A375 (cell line): ENCODE results near the gene GJA4. TPM values are rescaled to one million over a fixed set of nuclear protein-coding genes. Genes with fewer than 3 reads are reported as not detected.

ENCODE experiments used
- total RNA-seq: library from RNA; depleted of rRNA; stranded (reverse); fragments of >200 nt; shearing (Covaris generic); gene quantifications from 2 replicates; pipeline ENCODE4 v1.2.3, GENCODE V29; 2014; rRNA removed

Gene GJA4
- total RNA-seq = not detected in 2 replicates

DNA sequence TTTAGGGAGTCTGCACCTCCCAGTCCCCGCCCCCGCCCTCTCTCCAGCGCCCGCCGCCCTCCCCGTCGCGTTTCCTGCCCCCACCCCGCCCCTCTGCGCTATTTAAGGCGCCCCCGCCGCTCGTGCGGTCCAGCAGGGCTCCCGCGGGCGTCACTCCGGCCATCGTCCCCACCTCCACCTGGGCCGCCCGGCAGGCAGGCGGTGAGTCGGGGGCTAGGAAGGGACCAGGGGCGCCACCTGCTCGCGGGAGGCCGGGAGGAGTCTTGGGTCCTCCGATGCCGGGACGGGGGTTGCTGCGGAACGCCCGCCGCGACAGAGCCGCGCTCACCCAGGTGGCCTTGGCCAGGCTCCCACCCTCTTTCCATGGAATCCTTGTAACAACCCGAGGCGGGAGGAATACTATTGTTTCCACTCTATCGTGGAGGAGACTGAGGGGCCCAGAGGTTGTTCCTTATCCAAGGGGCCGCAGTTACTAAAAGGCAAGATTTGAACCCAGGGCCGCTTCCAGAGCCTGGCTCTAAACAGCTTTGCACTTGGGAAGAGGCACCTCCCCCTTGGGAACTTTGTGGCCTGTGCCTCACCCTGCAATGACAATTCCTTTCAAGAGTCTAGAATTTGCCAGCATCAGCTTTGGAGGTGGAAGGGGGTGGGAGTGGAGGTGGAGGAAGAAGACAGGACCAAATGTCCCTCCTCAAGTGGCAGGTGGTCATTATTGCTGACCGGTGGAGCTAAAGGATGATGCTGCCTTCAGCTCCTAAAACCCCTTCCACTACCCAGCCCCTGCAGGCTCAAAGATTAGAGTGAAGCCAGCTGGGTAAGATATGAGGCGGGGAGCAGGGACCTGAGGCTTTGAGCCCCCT lies at the start of gene GJA4:
GJA4 (plus strand) TSS at position 132 of the 860 bp plus-strand sequence. CDS start 1,215 bp downstream, outside the sequence.

GRCh38 chr1:34754964-34755637 lies 37.7 kb upstream of the GJA4 start, which contains the start of gene GJB5:
Gene GJB5, plus strand, starts transcription at chr1:34755047. Its CDS starts 2,284 bp downstream, at chr1:34757331.

DNA sequence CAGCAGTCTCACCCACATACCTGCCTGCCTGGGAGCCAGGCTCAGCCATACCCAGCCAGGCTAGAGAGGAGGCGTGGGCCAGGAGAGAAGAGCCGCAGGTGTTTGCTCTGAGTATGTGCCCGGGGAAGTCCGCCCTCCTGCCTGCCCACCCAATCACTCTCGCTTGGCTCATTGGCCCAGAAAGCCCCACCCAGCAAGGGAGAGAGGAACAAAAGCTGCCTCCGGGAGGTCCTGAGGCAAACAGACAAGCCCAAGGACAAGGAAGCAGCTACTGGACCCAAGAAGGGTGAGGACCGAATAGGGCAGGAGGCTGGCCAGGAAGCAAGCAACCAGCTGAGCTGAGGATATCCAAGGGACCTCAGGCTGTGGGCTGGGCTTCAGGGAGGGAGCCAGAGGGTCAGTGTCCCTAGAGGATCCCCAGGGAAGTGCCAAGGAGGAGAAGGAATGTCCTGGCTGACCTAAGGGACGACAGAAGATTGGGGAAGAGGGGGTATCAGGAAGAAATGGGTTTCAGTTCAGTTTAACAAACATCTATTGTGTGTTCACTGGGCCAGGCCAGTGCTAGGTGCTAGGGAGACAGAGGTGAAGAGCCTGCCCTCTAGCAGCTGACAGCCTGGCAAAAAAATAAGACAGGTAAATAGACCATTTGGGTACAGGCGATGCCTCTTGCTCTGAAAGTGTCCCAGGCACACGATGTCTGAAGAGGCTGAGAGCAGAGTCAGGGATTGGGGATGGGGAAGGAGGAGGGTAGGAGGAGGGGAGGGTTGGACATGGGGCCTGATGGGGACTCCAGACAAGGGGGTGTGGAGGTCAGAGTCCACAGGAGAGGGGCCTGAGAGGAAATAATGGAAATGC lies 33.1 kb upstream of the GJA4 start, which contains the start of gene GJB4:
GJB4 (plus strand) TSS at position 238 of the 855 bp plus-strand sequence. CDS start 1,515 bp downstream, outside the sequence.

DNA sequence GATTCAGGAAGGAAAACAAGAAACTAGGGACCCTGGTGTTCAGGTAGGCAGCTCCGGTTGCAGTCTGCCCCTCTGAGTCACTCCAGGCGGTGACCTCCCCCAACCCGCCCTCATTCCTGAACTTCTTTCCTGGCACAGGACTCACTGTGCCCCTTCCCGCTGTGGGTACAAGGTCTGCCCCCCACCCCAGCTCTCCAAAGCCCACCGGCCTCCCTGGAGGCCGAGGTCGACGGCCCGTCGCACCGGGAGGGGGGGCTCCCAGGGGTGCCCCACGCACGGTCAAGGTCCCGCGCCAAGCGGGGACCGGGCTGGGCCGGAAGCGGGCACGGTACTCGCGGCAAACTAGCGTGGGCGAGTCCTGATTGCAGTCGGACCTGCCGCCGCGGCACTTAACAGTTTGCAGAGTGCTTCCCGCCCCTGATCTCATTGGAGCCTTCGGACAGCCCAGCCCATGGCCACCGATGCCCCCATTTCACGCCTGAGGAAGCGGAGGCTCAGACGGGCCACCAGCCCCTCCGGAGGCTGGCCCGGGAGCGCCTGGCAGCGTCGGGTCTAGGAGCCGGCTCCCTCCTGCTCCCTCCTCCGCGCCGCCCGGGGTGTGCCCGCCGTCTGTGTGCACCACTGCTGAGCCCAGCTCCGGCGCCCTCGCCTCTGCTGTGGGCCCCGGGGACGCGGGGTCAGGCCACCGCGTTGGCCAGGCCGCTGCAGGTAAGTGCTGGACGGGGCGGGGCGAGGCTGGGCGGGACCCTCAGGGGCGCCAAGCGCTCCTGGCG lies 11.5 kb upstream of the GJA4 start, which contains the start of gene GJB3:
GJB3 (plus strand) TSS at position 144 of the 773 bp plus-strand sequence. CDS start 3,549 bp downstream, outside the sequence.

Other genes with a start within 250 kb of the GJA4 start
- not detected in 2 replicates for gene GJB5, start 38.0 kb upstream of the GJA4 start, total RNA-seq
- gene GJB4, start 33.3 kb upstream of the GJA4 start, total RNA-seq = 0.05 and 0.53 TPM in 2 replicates
- 11.8 and 13.5 TPM in 2 replicates for gene GJB3, start 11.8 kb upstream of the GJA4 start, total RNA-seq
- 39.0 TPM in 2 replicates for gene SMIM12, start 66.8 kb downstream of the GJA4 start, total RNA-seq
- gene DLGAP3, start 136.7 kb downstream of the GJA4 start, total RNA-seq = 0.04 and 0.16 TPM in 2 replicates
- gene TMEM35B, start 192.3 kb downstream of the GJA4 start, total RNA-seq = 9.9 and 10.9 TPM in 2 replicates
- gene ZMYM6, start 238.9 kb downstream of the GJA4 start, total RNA-seq = 5.5 and 5.7 TPM in 2 replicates